DOHH2 (cell line): ENCODE data around the gene INTS6L.

Experiments used
- H3F3A ChIP-seq: fragments of 200-600 bp; sonication (generic), shearing (Covaris generic); 2 replicates; pipeline ENCODE4 v1.6.0; 2016; ENCODE audit warnings: antibody characterized with exemption, mild to moderate bottlenecking; ENCODE audit not compliant: control insufficient read depth, insufficient read depth
- H3K27ac ChIP-seq: fragments of 200-600 bp; sonication (generic); 2 replicates; pipeline ENCODE4 v1.5.1; 2014; ENCODE audit warnings: low read depth, mild to moderate bottlenecking, low read length, moderate library complexity
- H3K27me3 ChIP-seq: fragments of 200-600 bp; sonication (generic); 2 replicates; pipeline ENCODE4 v1.6.1; 2014; ENCODE audit warnings: mild to moderate bottlenecking, low read length, mixed read lengths; ENCODE audit not compliant: control insufficient read depth
- H3K36me3 ChIP-seq: fragments of 200-600 bp; sonication (generic); 2 replicates; pipeline ENCODE4 v1.6.1; 2014; ENCODE audit warnings: mild to moderate bottlenecking, low read length, moderate library complexity, mixed read lengths; ENCODE audit not compliant: control insufficient read depth
- H3K4me1 ChIP-seq: fragments of 200-600 bp; sonication (generic); 2 replicates; pipeline ENCODE4 v1.6.1; 2014; ENCODE audit warnings: mild to moderate bottlenecking, low read length, mixed read lengths; ENCODE audit not compliant: control insufficient read depth
- H3K4me2 ChIP-seq: fragments of 200-600 bp; sonication (generic); 2 replicates; pipeline ENCODE4 v1.6.0; 2014; ENCODE audit warnings: mild to moderate bottlenecking, low read length, moderate library complexity
- H3K4me3 ChIP-seq: fragments of 200-600 bp; sonication (generic); 2 replicates; pipeline ENCODE4 v1.5.1; 2014; ENCODE audit warnings: mild to moderate bottlenecking, low read length, mixed read lengths
- H3K79me2 ChIP-seq: fragments of 200-600 bp; sonication (generic); 2 replicates; pipeline ENCODE4 v1.6.1; 2014; ENCODE audit warnings: mild to moderate bottlenecking, low read length, mixed read lengths; ENCODE audit not compliant: control insufficient read depth
- H3K9me2 ChIP-seq: fragments of 200-600 bp; sonication (generic); replicated peaks from 2 replicates; pipeline ENCODE4 v1.6.1; 2014; ENCODE audit warnings: mild to moderate bottlenecking, low read length, mixed read lengths; ENCODE audit not compliant: control insufficient read depth
- H3K9me3 ChIP-seq: fragments of 200-600 bp; sonication (generic); 2 replicates; pipeline ENCODE4 v1.6.1; 2014; ENCODE audit warnings: antibody characterized with exemption, low read length, mixed read lengths; ENCODE audit not compliant: control insufficient read depth, insufficient read depth
- H4K20me1 ChIP-seq: fragments of 200-600 bp; sonication (generic); 2 replicates; pipeline ENCODE4 v1.6.0; 2014; ENCODE audit warnings: low read depth, mild to moderate bottlenecking, antibody characterized with exemption, low read length, moderate library complexity; ENCODE audit not compliant: control insufficient read depth, insufficient read depth
- EZH2phosphoT487 ChIP-seq: fragments of 200-600 bp; sonication (generic); IDR thresholded peaks from 2 replicates; pipeline ENCODE4 v1.6.1; 2017; ENCODE audit warnings: borderline replicate concordance, mild to moderate bottlenecking, antibody characterized with exemption, low read length, moderate library complexity, mixed read lengths
- TF ChIP-seq, protein P1 (sequence below): fragments of 200-600 bp; sonication (generic); IDR thresholded peaks from one replicate; pipeline ENCODE4 v1.5.1; 2014; ENCODE audit warnings: antibody characterized with exemption, mild to moderate bottlenecking, low read depth, low read length; ENCODE audit not compliant: poor library complexity, severe bottlenecking

Gene INTS6L

DNA sequence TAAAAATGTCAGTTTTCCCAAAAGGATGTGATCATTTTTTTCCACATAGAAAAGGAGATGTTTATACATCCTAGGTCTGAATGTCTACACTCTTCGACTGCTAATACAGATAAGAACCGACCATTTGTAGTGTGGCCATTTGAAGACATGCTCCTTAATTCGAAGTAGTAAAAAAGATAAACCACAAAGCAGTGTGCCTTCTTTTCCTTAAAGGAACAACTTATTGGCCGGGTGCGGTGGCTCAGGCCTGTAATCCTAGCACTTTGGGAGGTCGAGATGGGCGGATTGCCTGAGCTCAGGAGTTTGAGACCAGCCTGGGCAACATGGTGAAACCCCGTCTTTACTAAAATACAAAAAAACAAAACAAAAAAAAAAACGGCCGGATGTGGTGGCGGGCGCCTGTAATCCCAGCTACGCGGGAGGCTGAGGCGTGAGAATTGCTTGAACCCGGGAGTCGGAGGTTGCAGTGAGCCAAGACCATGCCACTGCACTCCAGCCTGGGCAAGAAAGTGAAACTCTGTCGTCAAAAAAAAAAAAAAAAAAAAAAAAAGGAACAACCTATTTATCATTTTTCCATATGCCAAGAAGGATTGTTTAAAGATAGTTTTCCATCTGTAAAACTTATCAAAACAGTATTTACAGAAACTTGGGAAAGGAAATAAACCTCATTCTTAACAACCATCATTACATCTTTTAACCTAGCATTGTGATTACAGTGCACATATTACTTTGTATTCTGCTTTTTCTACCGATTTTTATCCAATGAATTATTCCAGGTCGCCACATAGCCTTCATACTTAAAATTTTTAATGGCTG, 2.6 kb downstream of the INTS6L start:
- H3K27ac ChIP-seq = no peak overlapping the region

DNA sequence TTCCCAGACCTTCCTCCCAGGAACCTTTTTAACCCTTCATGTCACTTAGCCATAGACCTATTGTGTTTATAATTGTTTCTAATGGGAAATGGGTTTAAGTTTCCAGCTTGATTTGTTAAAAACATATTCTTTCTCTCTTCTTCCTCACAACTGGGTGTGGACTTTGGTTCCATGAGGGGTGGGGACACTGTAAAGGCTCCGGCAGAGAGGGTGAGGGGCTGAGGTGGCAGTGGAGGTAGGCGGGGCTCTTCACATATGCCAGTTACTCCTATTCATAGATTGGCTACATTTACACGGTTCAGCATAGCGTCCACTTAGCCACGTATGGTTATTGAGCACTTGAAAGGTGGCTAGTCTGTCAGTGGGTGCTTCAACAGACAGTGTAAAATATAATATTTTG, 7.8 kb downstream of the INTS6L start:
- Histone ChIP-seq H3K4me1 (no peaks in the 10 kb centered on the region), H3K9me2 (no peaks in the 10 kb centered on the region), H3K9me3 (no peaks in the 10 kb centered on the region), H3F3A (no peaks in the 10 kb centered on the region), H4K20me1 (no peaks in the 10 kb centered on the region), H3K4me3 (no peak overlapping the region), H3K79me2 (peaks cover 8% of the 10 kb centered on the region), H3K36me3 (no peaks in the 10 kb centered on the region), H3K27me3 (no peaks in the 10 kb centered on the region), H3K27ac (no peak overlapping the region), H3K4me2 (no peak overlapping the region)
- TF ChIP-seq, protein P1, sequence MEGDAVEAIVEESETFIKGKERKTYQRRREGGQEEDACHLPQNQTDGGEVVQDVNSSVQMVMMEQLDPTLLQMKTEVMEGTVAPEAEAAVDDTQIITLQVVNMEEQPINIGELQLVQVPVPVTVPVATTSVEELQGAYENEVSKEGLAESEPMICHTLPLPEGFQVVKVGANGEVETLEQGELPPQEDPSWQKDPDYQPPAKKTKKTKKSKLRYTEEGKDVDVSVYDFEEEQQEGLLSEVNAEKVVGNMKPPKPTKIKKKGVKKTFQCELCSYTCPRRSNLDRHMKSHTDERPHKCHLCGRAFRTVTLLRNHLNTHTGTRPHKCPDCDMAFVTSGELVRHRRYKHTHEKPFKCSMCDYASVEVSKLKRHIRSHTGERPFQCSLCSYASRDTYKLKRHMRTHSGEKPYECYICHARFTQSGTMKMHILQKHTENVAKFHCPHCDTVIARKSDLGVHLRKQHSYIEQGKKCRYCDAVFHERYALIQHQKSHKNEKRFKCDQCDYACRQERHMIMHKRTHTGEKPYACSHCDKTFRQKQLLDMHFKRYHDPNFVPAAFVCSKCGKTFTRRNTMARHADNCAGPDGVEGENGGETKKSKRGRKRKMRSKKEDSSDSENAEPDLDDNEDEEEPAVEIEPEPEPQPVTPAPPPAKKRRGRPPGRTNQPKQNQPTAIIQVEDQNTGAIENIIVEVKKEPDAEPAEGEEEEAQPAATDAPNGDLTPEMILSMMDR = no peak
- no peak for TF ChIP-seq EZH2phosphoT487

More for the DNA sequence above, 2.6 kb downstream of the INTS6L start:
- no peaks in the 10 kb centered on the region for H3K9me3 ChIP-seq
- H3K4me2 ChIP-seq = peak overlapping the region; percentile 72
- H3K9me2 ChIP-seq = no peaks in the 10 kb centered on the region
- H3K4me1 ChIP-seq = peaks cover 12% of the 10 kb centered on the region
- no peaks in the 10 kb centered on the region for H3F3A ChIP-seq
- no peaks in the 10 kb centered on the region for H3K36me3 ChIP-seq
- no peaks in the 10 kb centered on the region for H4K20me1 ChIP-seq
- TF ChIP-seq EZH2phosphoT487 = no peak
- TF ChIP-seq, protein P1 = no peak
- H3K79me2 ChIP-seq = peaks cover 12% of the 10 kb centered on the region
- H3K27me3 ChIP-seq = no peaks in the 10 kb centered on the region
- peak overlapping the region; percentile 78 for H3K4me3 ChIP-seq

DNA sequence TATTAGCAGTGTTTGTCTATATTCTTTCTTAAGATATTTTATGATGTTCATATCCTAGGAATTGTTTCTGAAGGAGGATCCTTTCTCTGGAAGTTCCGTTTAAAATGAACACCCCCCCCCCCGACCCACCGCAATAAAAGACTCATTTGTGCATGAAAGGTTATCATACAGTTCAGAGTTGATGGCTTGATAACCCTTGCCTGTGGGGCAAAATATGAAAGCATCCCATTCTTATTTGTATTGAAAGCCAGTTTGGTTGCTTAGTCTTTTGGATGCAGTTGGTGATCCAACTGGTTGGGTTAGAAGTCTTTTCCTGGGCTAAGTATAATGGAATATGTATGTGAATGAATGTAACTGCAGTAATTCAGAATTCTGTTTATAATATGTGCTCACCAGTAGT, 8.3 kb downstream of the INTS6L start:
- Histone ChIP-seq H3K4me3 (no peak overlapping the region), H3K27ac (no peak overlapping the region), H4K20me1 (no peaks in the 10 kb centered on the region), H3K36me3 (no peaks in the 10 kb centered on the region), H3K27me3 (no peaks in the 10 kb centered on the region), H3K9me3 (no peaks in the 10 kb centered on the region), H3K9me2 (no peaks in the 10 kb centered on the region), H3F3A (no peaks in the 10 kb centered on the region), H3K4me1 (no peaks in the 10 kb centered on the region), H3K4me2 (no peak overlapping the region), H3K79me2 (peaks cover 8% of the 10 kb centered on the region)
- TF ChIP-seq, protein P1 = no peak
- TF ChIP-seq EZH2phosphoT487 = no peak
